AG04450 (cell line): ENCODE data around the gene SPEN. TPM values are rescaled to one million over a fixed set of nuclear protein-coding genes. Genes with fewer than 3 reads are reported as not detected.

Experiments used
- CTCF ChIA-PET: fragments of 300-600, 350-600 bp; formaldehyde crosslinking; extraction: SDS; loops from one replicate; lab custom pipeline; 2022; ENCODE audit warnings: antibody characterized with exemption, inconsistent platforms; lab: Charles Lee
- POLR2A ChIA-PET: fragments of 350-600 bp; formaldehyde crosslinking; extraction: SDS; loops from one replicate; lab custom pipeline; 2021; ENCODE audit warnings: antibody characterized with exemption, inconsistent platforms; lab: Yijun Ruan, JAX
- DNase-seq: peaks from one replicate; pipeline ENCODE4 v3.0.0-alpha.2; 2011; ENCODE audit warnings: low read depth, low spot score
- H3K27ac ChIP-seq: one replicate; pipeline ENCODE4 v1.5.1; 2012; ENCODE audit warnings: low read depth, low read length, control low read depth
- H3K27me3 ChIP-seq: one replicate; pipeline ENCODE4 v1.6.0; 2012; ENCODE audit warnings: low read length; ENCODE audit not compliant: control insufficient read depth, insufficient read depth
- H3K4me3 ChIP-seq: 2 replicates; pipeline ENCODE4 v1.5.1; 2011; ENCODE audit warnings: mild to moderate bottlenecking, low read depth, low read length, control low read depth
- H3K9me3 ChIP-seq: 2 replicates; pipeline ENCODE4 v1.5.1; 2012; ENCODE audit warnings: low read length; ENCODE audit not compliant: control insufficient read depth, insufficient read depth
- CTCF ChIP-seq: IDR thresholded peaks from 2 replicates; pipeline ENCODE4 v1.5.1; 2011; ENCODE audit warnings: low read depth, low read length, control low read depth, inconsistent platforms
- polyA plus RNA-seq: library from polyadenylated mRNA; depleted of rRNA; stranded (reverse); fragments of >200 nt; gene quantifications from 2 replicates; pipeline ENCODE4 v1.2.3, GENCODE V29; 2011; rRNA removed
- small RNA-seq: library from RNA; depleted of rRNA; stranded (forward); fragments of <200 nt; gene quantifications from one replicate; pipeline ENCODE3, GENCODE V24; 2012; ENCODE audit warnings: low read depth; ENCODE audit not compliant: insufficient read length

The SPEN gene
- polyA plus RNA-seq, 1 experiment: 5.2 TPM

DNA sequence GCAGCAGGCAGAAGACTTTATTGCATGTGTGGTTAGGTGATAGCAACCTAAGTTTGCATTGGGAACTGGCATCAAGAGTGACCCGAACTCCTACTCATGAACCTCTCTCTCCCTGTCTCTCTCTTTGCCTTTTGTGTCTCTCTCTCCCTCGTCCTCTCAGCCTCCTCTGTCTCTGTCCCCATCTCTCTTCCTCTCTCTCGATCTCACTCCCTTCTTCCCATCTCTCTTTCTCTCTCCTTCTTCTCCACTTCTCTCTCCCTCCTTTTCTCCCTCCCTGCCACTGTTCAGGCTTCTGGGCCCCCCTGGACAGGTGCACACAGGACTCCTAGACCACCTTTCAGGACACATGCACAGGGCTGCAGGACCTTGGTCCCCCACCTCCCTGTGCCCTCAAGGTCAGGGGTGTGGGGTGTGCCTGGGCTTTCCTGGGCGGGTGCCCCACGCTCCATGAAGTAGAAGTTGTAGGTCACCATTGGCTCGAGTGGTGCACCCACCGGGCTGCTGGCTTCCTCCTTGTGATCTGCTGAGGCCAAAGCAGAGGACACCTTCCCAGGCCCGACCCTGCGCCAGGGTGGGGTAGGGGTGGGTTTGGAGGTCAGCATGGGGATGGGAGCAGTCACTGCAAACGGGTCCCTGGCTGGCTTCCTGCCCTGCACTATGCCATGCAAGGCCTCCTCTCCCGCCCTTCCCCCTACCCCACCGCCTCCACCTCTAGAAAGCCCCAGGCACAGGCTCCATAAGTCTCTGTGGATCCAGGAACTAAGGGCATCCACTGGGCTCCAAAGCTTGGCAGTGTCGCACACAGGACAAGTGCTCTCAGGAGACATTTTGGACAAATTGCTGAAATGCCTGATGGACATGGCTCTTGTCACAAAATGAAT is 141.6 kb downstream of the SPEN start:
- no peak overlapping the region for H3K4me3 ChIP-seq
- POLR2A ChIA-PET: no interaction called here
- no peak overlapping the region for H3K27ac ChIP-seq
- CTCF ChIA-PET: no interaction called here
- H3K27me3 ChIP-seq: peaks cover 2% of the 10 kb centered on the region
- H3K9me3 ChIP-seq: no peaks in the 10 kb centered on the region; the same call in 1 of the 2 replicates
- no peak for TF ChIP-seq CTCF
- no peak for DNase-seq

GRCh38 chr1:15989776-15990175 is 142.3 kb downstream of the SPEN start:
- no peak for TF ChIP-seq CTCF
- CTCF ChIA-PET: no interaction called here

More at GRCh38 chr1:15989776-15990175, 142.3 kb downstream of the SPEN start:
- Histone ChIP-seq H3K27me3 (peaks cover 2% of the 10 kb centered on the region), H3K27ac (no peak overlapping the region), H3K9me3 (no peaks in the 10 kb centered on the region; the same call in 1 of the 2 replicates), H3K4me3 (no peak overlapping the region)
- DNase-seq: no peak
- POLR2A ChIA-PET: no interaction called here

Small RNA genes within 50 kb of the gene (small RNA-seq; reads per million reads assigned to genes)
- gene AL034555.1: not detected
- gene AL355994.1: not detected
- not detected for gene AL355994.5

Other genes with a start within 250 kb of the SPEN start
- 7.8 and 8.7 TPM in 2 replicates for gene DDI2, start 230.2 kb upstream of the SPEN start, polyA plus RNA-seq
- gene PLEKHM2, start 163.4 kb upstream of the SPEN start, polyA plus RNA-seq: 24.4 and 37.1 TPM in 2 replicates
- gene SLC25A34, start 111.4 kb upstream of the SPEN start, polyA plus RNA-seq: 0.46 and 0.60 TPM in 2 replicates
- gene TMEM82, start 105.2 kb upstream of the SPEN start, polyA plus RNA-seq: not detected in 2 replicates
- gene FBLIM1, start 88.9 kb upstream of the SPEN start, polyA plus RNA-seq: 122 and 143 TPM in 2 replicates
- gene UQCRHL, start 40.1 kb upstream of the SPEN start, polyA plus RNA-seq: 2.7 and 3.0 TPM in 2 replicates
- 21.4 and 36.1 TPM in 2 replicates for gene ZBTB17, start 128.4 kb downstream of the SPEN start, polyA plus RNA-seq
- gene SRARP, start 156.5 kb downstream of the SPEN start, polyA plus RNA-seq: not detected in 2 replicates
- 3.5 and 5.5 TPM in 2 replicates for gene HSPB7, start 170.3 kb downstream of the SPEN start, polyA plus RNA-seq
- gene CLCNKA, start 174.3 kb downstream of the SPEN start, polyA plus RNA-seq: not detected in 2 replicates
- gene CLCNKB, start 196.1 kb downstream of the SPEN start, polyA plus RNA-seq: 0.17 and 0.21 TPM in 2 replicates
- gene FAM131C, start 225.9 kb downstream of the SPEN start, polyA plus RNA-seq: 0.20 and 0.32 TPM in 2 replicates